Parathyroid adenoma (tissue), 2 donors: Measurements from ENCODE around the gene YIPF2.
"Not testable (repeated sequence)": the region's sequence is repeated elsewhere in the genome, so short reads cannot be mapped to it uniquely, and the experiment has no call there.

ENCODE experiments used
- H2AFZ ChIP-seq: fragments of 300-600 bp; sonication (generic); one replicate; pipeline ENCODE4 v1.7.0; 2017; ENCODE audit warnings: antibody characterized with exemption, mild to moderate bottlenecking
- H3K27ac ChIP-seq: fragments of 300-600 bp; sonication (generic); one replicate; pipeline ENCODE4 v1.7.0; 2017
- H3K27me3 ChIP-seq: fragments of 300-600 bp; sonication (generic); one replicate; pipeline ENCODE4 v1.7.0; 2017; ENCODE audit warnings: low read length; ENCODE audit not compliant: control insufficient read depth, insufficient read depth
- H3K36me3 ChIP-seq: fragments of 300-600 bp; sonication (generic); one replicate; pipeline ENCODE4 v1.7.0; 2017; ENCODE audit warnings: low read length; ENCODE audit not compliant: control insufficient read depth, insufficient read depth
- H3K4me1 ChIP-seq: fragments of 300-600 bp; sonication (generic); one replicate; pipeline ENCODE4 v1.7.0; 2017; ENCODE audit warnings: control low read depth
- H3K4me2 ChIP-seq: fragments of 300-600 bp; sonication (generic); one replicate; pipeline ENCODE4 v1.7.0; 2017; ENCODE audit warnings: low read length
- H3K4me3 ChIP-seq: fragments of 300-600 bp; sonication (generic); one replicate; pipeline ENCODE4 v1.7.0; 2017; ENCODE audit warnings: low read depth, low read length
- H3K79me2 ChIP-seq: fragments of 300-600 bp; sonication (generic); one replicate; pipeline ENCODE4 v1.7.0; 2017; ENCODE audit warnings: control low read depth
- H3K9ac ChIP-seq: fragments of 300-600 bp; sonication (generic); one replicate; pipeline ENCODE4 v1.7.0; 2017; ENCODE audit warnings: mild to moderate bottlenecking
- H3K9me3 ChIP-seq: fragments of 300-600 bp; sonication (generic); one replicate; pipeline ENCODE4 v1.7.0; 2017; ENCODE audit warnings: low read length; ENCODE audit not compliant: control insufficient read depth
- TF ChIP-seq, protein P1 (sequence below): fragments of 300-600 bp; sonication (generic); IDR thresholded peaks from one replicate; pipeline ENCODE4 v1.7.0; 2017; ENCODE audit warnings: antibody characterized with exemption, mild to moderate bottlenecking
- donor health status: primary hyperparathyroidism.

Gene YIPF2

GRCh38 chr19:10952809-10953208, 24.4 kb upstream of the YIPF2 start:
- Histone ChIP-seq H3K27ac (peak overlapping the region; percentile 62), H3K4me1 (peaks cover 10% of the 10 kb centered on the region), H3K4me3 (no peak overlapping the region), H3K36me3 (no peaks in the 10 kb centered on the region), H2AFZ (peak overlapping the region; percentile 46), H3K9me3 (no peaks in the 10 kb centered on the region), H3K4me2 (no peak overlapping the region), H3K9ac (no peak overlapping the region), H3K27me3 (no peaks in the 10 kb centered on the region), H3K79me2 (no peaks in the 10 kb centered on the region)
- TF ChIP-seq, protein P1, sequence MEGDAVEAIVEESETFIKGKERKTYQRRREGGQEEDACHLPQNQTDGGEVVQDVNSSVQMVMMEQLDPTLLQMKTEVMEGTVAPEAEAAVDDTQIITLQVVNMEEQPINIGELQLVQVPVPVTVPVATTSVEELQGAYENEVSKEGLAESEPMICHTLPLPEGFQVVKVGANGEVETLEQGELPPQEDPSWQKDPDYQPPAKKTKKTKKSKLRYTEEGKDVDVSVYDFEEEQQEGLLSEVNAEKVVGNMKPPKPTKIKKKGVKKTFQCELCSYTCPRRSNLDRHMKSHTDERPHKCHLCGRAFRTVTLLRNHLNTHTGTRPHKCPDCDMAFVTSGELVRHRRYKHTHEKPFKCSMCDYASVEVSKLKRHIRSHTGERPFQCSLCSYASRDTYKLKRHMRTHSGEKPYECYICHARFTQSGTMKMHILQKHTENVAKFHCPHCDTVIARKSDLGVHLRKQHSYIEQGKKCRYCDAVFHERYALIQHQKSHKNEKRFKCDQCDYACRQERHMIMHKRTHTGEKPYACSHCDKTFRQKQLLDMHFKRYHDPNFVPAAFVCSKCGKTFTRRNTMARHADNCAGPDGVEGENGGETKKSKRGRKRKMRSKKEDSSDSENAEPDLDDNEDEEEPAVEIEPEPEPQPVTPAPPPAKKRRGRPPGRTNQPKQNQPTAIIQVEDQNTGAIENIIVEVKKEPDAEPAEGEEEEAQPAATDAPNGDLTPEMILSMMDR, result no peak

GRCh38 chr19:10946958-10947657, 18.7 kb upstream of the YIPF2 start:
- no peaks in the 10 kb centered on the region for H3K27me3 ChIP-seq
- no peak overlapping the region for H3K4me3 ChIP-seq
- no peak overlapping the region for H3K4me2 ChIP-seq
- TF ChIP-seq, protein P1, result no peak
- H3K9me3 ChIP-seq, result no peaks in the 10 kb centered on the region
- H3K36me3 ChIP-seq, result no peaks in the 10 kb centered on the region
- no peaks in the 10 kb centered on the region for H3K4me1 ChIP-seq
- peak overlapping the region; percentile 60 for H2AFZ ChIP-seq
- H3K27ac ChIP-seq, result no peak overlapping the region
- H3K79me2 ChIP-seq, result no peaks in the 10 kb centered on the region
- H3K9ac ChIP-seq, result no peak overlapping the region

DNA sequence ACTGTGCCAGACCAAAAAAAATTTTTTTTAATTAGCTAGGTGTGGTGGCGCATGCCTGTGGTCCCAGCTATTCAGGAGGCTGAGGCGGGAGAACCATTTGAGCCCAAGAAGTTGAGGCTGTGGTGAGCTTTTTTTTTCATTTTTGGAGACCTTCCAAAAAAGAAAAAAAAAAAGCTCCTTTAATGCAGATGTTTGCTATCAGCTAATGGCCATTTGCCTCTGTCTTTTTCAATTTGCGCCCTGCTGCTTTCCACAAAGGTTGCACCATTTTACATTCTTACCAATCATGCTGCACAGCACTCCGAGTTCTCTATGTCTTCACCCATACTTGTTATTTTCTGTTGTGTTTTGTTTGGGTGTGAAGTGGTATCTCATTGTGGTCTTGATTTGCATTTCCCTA, 16.8 kb upstream of the YIPF2 start:
- H3K27ac ChIP-seq, result no peak overlapping the region
- TF ChIP-seq, protein P1, result no peak

GRCh38 chr19:10943412-10943811, 15.0 kb upstream of the YIPF2 start:
- not testable (repeated sequence) for H3K4me2 ChIP-seq, H3K79me2 ChIP-seq, H3K4me3 ChIP-seq, H3K4me1 ChIP-seq, H3K9ac ChIP-seq, H3K36me3 ChIP-seq, H2AFZ ChIP-seq, H3K27ac ChIP-seq, H3K27me3 ChIP-seq, H3K9me3 ChIP-seq

More for the DNA sequence above, 16.8 kb upstream of the YIPF2 start:
- H3K36me3 ChIP-seq, result no peaks in the 10 kb centered on the region
- H3K27me3 ChIP-seq, result no peaks in the 10 kb centered on the region
- H3K4me3 ChIP-seq, result no peak overlapping the region
- no peaks in the 10 kb centered on the region for H3K79me2 ChIP-seq
- H2AFZ ChIP-seq, result no peak overlapping the region
- H3K9me3 ChIP-seq, result no peaks in the 10 kb centered on the region
- no peak overlapping the region for H3K4me2 ChIP-seq
- H3K4me1 ChIP-seq, result no peaks in the 10 kb centered on the region
- no peak overlapping the region for H3K9ac ChIP-seq

- H3K4me3 ChIP-seq, H2AFZ ChIP-seq, H3K4me1 ChIP-seq, H3K79me2 ChIP-seq, H3K9me3 ChIP-seq, H3K9ac ChIP-seq, H3K36me3 ChIP-seq, H3K27ac ChIP-seq, H3K27me3 ChIP-seq, H3K4me2 ChIP-seq: not testable (repeated sequence)
Measured at GRCh38 chr19:10941649-10942048, 13.2 kb upstream of the YIPF2 start.

DNA sequence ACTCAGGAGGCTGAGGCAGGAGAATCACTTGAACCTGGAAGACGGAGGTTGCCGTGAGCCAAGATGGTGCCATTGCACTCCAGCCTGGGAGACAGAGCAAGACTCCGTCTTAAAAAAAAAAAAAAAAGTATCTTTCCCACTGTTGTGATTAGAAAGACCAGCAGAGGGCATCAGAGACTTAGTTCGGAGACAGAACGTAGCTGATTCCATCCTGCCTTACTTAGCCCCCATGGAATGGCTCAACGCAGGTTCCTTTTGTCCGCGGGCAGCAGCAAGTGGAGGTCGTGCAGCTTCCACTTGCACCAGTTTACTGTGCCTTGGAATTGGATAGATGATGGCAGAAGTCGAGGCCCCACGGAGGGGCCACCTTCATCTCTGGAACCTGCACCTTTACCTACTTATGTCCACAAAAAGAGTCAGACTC, 8.2 kb upstream of the YIPF2 start:
- Histone ChIP-seq H3K27me3 (no peaks in the 10 kb centered on the region), H2AFZ (peak overlapping the region; percentile 63), H3K4me3 (no peak overlapping the region), H3K36me3 (no peaks in the 10 kb centered on the region), H3K4me2 (no peak overlapping the region), H3K9me3 (no peaks in the 10 kb centered on the region), H3K9ac (no peak overlapping the region), H3K79me2 (peaks cover 40% of the 10 kb centered on the region), H3K4me1 (no peaks in the 10 kb centered on the region), H3K27ac (no peak overlapping the region)
- TF ChIP-seq, protein P1, result peak; percentile 60
